ENCODE measurements around the gene LSM12.

DNA sequence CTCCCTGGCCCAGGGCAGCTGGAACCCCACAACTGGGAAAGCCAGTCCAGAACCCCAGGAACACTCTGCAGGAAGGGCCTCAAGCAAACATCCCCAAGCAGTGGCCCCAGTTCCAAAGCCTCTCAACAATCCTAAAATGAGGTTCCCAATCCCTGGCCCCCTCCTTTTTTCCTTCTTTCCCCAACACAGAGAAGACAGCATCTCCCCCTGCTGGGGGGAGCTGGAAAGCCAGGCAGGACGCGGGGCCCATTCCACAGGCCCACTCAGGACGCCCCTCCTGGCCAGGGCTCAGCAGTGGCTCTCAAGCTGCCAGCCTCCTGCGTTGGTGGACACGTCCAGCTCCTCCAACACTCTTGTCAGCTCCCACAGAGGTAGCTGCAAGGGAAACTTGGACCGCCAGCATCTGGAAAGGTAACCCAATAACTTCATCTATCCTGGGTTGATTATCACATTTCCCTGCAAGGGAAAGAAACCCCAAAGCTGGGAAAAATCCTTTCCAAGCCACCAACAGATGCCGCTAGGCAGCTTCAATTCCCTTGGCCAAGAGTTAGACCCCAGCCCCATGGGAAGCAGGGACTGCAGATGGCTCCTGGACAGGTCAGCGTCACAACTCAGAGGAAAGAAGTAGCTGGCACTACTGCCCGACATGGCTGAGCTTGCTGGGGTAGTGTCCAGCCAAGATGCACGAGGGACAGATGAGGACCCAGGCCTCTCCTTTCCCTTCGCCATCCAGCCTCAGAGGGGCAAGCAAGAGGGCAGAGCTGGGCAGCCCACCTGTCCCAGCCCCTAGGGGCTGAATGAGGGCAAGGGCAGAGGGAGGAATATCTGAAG is 49.3 kb upstream of the LSM12 start:
- peak in 2 of 3 donors; percentile 28 to 32 for TF ChIP-seq POLR2AphosphoS5 (IDR thresholded peaks at IDR 0.05)
- TF ChIP-seq, protein P1, sequence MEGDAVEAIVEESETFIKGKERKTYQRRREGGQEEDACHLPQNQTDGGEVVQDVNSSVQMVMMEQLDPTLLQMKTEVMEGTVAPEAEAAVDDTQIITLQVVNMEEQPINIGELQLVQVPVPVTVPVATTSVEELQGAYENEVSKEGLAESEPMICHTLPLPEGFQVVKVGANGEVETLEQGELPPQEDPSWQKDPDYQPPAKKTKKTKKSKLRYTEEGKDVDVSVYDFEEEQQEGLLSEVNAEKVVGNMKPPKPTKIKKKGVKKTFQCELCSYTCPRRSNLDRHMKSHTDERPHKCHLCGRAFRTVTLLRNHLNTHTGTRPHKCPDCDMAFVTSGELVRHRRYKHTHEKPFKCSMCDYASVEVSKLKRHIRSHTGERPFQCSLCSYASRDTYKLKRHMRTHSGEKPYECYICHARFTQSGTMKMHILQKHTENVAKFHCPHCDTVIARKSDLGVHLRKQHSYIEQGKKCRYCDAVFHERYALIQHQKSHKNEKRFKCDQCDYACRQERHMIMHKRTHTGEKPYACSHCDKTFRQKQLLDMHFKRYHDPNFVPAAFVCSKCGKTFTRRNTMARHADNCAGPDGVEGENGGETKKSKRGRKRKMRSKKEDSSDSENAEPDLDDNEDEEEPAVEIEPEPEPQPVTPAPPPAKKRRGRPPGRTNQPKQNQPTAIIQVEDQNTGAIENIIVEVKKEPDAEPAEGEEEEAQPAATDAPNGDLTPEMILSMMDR (IDR thresholded peaks at IDR 0.05 in 8 of 11, conservative IDR thresholded peaks at IDR 0.05 in 3 of 11) = peak in 10 of 11 experiments; percentile 37 to 78 (median 68)
- TF ChIP-seq POLR2A (IDR thresholded peaks at IDR 0.05) = no peak

Data from spleen (tissue), 7 donors.